Measurements from ENCODE around the gene IMMP1L. TPM values are rescaled to one million over a fixed set of nuclear protein-coding genes. Genes with fewer than 3 reads are reported as not detected.

IMMP1L gene
- total RNA-seq, 1 experiment from 2014 or later: 21.1 TPM

GRCh38 chr11:31433851-31434250 is 75.6 kb downstream of the IMMP1L start:
- H3K4me1 ChIP-seq (ENCODE audit: control insufficient read depth, insufficient read depth, low read length): no peaks in the 10 kb centered on the region
- H3K9me3 ChIP-seq (ENCODE audit: control insufficient read depth, insufficient read depth, low read depth, low read length): no peaks in the 10 kb centered on the region
- no peak overlapping the region for H3K27ac ChIP-seq (ENCODE audit: low read length)
- BruUV-seq (replicated peaks): no TSS peak
- H3K4me3 ChIP-seq (ENCODE audit: low read depth in 2 of 2, low read length in 2 of 2): no peak overlapping the region
- H3K27me3 ChIP-seq (ENCODE audit: control insufficient read depth, insufficient read depth, low read length): no peaks in the 10 kb centered on the region
- no peak for TF ChIP-seq POLR2AphosphoS5 (IDR thresholded peaks at IDR 0.05; ENCODE audit: low read depth, low read length)
- TF ChIP-seq TCF7L2 (IDR thresholded peaks at IDR 0.05; ENCODE audit: low read depth, low read length): no peak
- TF ChIP-seq REST (IDR thresholded peaks at IDR 0.05; ENCODE audit: insufficient read depth in 1 of 2, low read depth in 2 of 2, low read length in 1 of 2): no peak
- TF ChIP-seq, protein P1, sequence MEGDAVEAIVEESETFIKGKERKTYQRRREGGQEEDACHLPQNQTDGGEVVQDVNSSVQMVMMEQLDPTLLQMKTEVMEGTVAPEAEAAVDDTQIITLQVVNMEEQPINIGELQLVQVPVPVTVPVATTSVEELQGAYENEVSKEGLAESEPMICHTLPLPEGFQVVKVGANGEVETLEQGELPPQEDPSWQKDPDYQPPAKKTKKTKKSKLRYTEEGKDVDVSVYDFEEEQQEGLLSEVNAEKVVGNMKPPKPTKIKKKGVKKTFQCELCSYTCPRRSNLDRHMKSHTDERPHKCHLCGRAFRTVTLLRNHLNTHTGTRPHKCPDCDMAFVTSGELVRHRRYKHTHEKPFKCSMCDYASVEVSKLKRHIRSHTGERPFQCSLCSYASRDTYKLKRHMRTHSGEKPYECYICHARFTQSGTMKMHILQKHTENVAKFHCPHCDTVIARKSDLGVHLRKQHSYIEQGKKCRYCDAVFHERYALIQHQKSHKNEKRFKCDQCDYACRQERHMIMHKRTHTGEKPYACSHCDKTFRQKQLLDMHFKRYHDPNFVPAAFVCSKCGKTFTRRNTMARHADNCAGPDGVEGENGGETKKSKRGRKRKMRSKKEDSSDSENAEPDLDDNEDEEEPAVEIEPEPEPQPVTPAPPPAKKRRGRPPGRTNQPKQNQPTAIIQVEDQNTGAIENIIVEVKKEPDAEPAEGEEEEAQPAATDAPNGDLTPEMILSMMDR (IDR thresholded peaks at IDR 0.05): no peak
- no peak for TF ChIP-seq SIN3A (IDR thresholded peaks at IDR 0.05; ENCODE audit: borderline replicate concordance, insufficient read depth, low read depth, low read length)
- in situ Hi-C loops (cut with HindIII; ENCODE audit: low pct_unique_long_range_greater_than_20kb, low sequenced_read_pairs) (no loop called here), intact Hi-C loops (cut with micrococcal nuclease; ENCODE audit: unreplicated experiment) (no loop called here)
- no peak for ATAC-seq
- ChIA-PET POLR2A (no interaction called here), CTCF (no interaction called here)
- no peaks in the 10 kb centered on the region; the same call in 1 of the 2 replicates for H3K36me3 ChIP-seq (ENCODE audit: control insufficient read depth, insufficient read depth, low read length)
- DNase-seq (ENCODE audit: low read depth, low spot score): no peak

DNA sequence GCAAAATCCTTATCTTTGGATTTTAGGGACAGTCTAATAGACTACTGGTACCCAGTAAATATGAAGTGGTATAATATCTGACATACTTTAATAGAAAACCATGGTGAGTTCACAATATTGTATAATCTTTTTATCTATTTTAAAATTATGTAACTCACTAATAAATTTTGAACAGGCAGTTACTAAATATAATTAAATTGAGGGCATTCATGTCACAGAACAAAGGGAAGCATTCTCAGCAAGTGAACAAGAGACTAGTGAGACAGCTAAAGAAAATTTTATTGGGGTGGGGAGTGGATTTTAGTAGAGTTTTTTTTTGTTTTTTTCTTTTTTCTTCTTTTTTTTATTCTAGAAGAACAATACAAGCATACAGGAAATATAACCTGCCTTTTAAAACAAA is 84.8 kb downstream of the IMMP1L start:
- DNase-seq (ENCODE audit: low read depth, low spot score) (no peak), ATAC-seq (no peak)
- Histone ChIP-seq H3K36me3 (ENCODE audit: control insufficient read depth, insufficient read depth, low read length) (no peaks in the 10 kb centered on the region; the same call in 1 of the 2 replicates), H3K4me3 (ENCODE audit: low read depth in 2 of 2, low read length in 2 of 2) (no peak overlapping the region), H3K4me1 (ENCODE audit: control insufficient read depth, insufficient read depth, low read length) (no peaks in the 10 kb centered on the region), H3K27me3 (ENCODE audit: control insufficient read depth, insufficient read depth, low read length) (no peaks in the 10 kb centered on the region), H3K9me3 (ENCODE audit: control insufficient read depth, insufficient read depth, low read depth, low read length) (no peaks in the 10 kb centered on the region), H3K27ac (ENCODE audit: low read length) (no peak overlapping the region)
- CTCF ChIA-PET: no interaction called here
- no peak for TF ChIP-seq REST (IDR thresholded peaks at IDR 0.05; ENCODE audit: insufficient read depth in 1 of 2, low read depth in 2 of 2, low read length in 1 of 2)
- TF ChIP-seq, protein P1 (IDR thresholded peaks at IDR 0.05): no peak
- TF ChIP-seq TCF7L2 (IDR thresholded peaks at IDR 0.05; ENCODE audit: low read depth, low read length): no peak
- no peak for TF ChIP-seq POLR2AphosphoS5 (IDR thresholded peaks at IDR 0.05; ENCODE audit: low read depth, low read length)
- TF ChIP-seq SIN3A (IDR thresholded peaks at IDR 0.05; ENCODE audit: borderline replicate concordance, insufficient read depth, low read depth, low read length): no peak
- no TSS peak for BruUV-seq (replicated peaks)
- in situ Hi-C loops (cut with HindIII; ENCODE audit: low pct_unique_long_range_greater_than_20kb, low sequenced_read_pairs): no loop called here
- intact Hi-C loops (cut with micrococcal nuclease; ENCODE audit: unreplicated experiment): no loop called here
- POLR2A ChIA-PET: no interaction called here

All from Panc1 (cell line).